ENCODE data around the gene CIAO2B. TPM values are rescaled to one million over a fixed set of nuclear protein-coding genes. Genes with fewer than 3 reads are reported as not detected.

Gene CIAO2B
- polyA plus RNA-seq, 1 donor (not counting 4 experiments of a cell fraction or from before 2014, with no cell fraction given) = 105 TPM

- Histone ChIP-seq H3K4me2 (ENCODE audit: control insufficient read depth, extremely low read depth, insufficient read depth, low read depth, low read length) (no peak overlapping the region), H3K4me1 (ENCODE audit: control insufficient read depth, extremely low read depth, insufficient read depth, low read length) (peaks cover 25% of the 10 kb centered on the region)
These were observed 34.8 kb downstream of the CIAO2B start for GRCh38 chr16:66899310-66899944.

GRCh38 chr16:66898933-66899309 is 35.3 kb downstream of the CIAO2B start:
- Histone ChIP-seq H3K9ac (ENCODE audit: control insufficient read depth, extremely low read depth, insufficient read depth, low read length) (no peak overlapping the region), H3K4me3 (ENCODE audit: control insufficient read depth in 2 of 3, extremely low read depth in 1 of 3, insufficient read depth in 2 of 3, low read depth in 1 of 3, low read length in 3 of 3) (no peak overlapping the region), H3K27ac (ENCODE audit: control insufficient read depth, insufficient read depth, low read length) (no peak overlapping the region), H4K20me1 (ENCODE audit: control insufficient read depth, extremely low read depth, insufficient read depth, low read length) (no peaks in the 10 kb centered on the region), H3K9me3 (ENCODE audit: control insufficient read depth, low read depth, low read length) (no peaks in the 10 kb centered on the region), H2AFZ (ENCODE audit: control insufficient read depth, low read length) (no peak overlapping the region), H3K36me3 (ENCODE audit: control insufficient read depth in 2 of 2, extremely low read depth in 1 of 2, insufficient read depth in 2 of 2, low read length in 2 of 2) (peaks cover 0 to 1% of the 10 kb centered on the region in 2 experiments), H3K4me1 (ENCODE audit: control insufficient read depth, extremely low read depth, insufficient read depth, low read length) (peaks cover 25% of the 10 kb centered on the region), H3K9me1 (ENCODE audit: control insufficient read depth, extremely low read depth, insufficient read depth, low read length) (no peaks in the 10 kb centered on the region), H3K4me2 (ENCODE audit: control insufficient read depth, extremely low read depth, insufficient read depth, low read depth, low read length) (no peak overlapping the region), H3K79me2 (ENCODE audit: control insufficient read depth, insufficient read depth, low read length) (no peaks in the 10 kb centered on the region), H3K27me3 (ENCODE audit: control insufficient read depth, extremely low read depth, insufficient read depth, low read length) (no peaks in the 10 kb centered on the region)
- DNase-seq (ENCODE audit: low read depth, low spot score) (no peak), FAIRE-seq (no peak)
- dilution Hi-C loops (cut with MboI; ENCODE audit: extremely low pct_ligation_motif_present, low sequenced_read_pairs) = no loop called here
- TF ChIP-seq EZH2 (IDR thresholded peaks at IDR 0.05; ENCODE audit: low read length) (no peak), CTCF (optimal IDR thresholded peaks at IDR 0.05 in 1 of 3, IDR thresholded peaks at IDR 0.05 in 1 of 3, conservative IDR thresholded peaks at IDR 0.05 in 1 of 3; ENCODE audit: extremely low read depth in 1 of 3, insufficient read depth in 2 of 3, low read length in 3 of 3) (no peak)

More at GRCh38 chr16:66899310-66899944, 34.8 kb downstream of the CIAO2B start:
- Histone ChIP-seq H3K9me3 (ENCODE audit: control insufficient read depth, low read depth, low read length) (no peaks in the 10 kb centered on the region), H2AFZ (ENCODE audit: control insufficient read depth, low read length) (no peak overlapping the region), H3K36me3 (ENCODE audit: control insufficient read depth in 2 of 2, extremely low read depth in 1 of 2, insufficient read depth in 2 of 2, low read length in 2 of 2) (no peaks in the 10 kb centered on the region), H3K27me3 (ENCODE audit: control insufficient read depth, extremely low read depth, insufficient read depth, low read length) (no peaks in the 10 kb centered on the region), H3K27ac (ENCODE audit: control insufficient read depth, insufficient read depth, low read length) (no peak overlapping the region), H3K9me1 (ENCODE audit: control insufficient read depth, extremely low read depth, insufficient read depth, low read length) (no peaks in the 10 kb centered on the region), H3K4me3 (ENCODE audit: control insufficient read depth in 2 of 3, extremely low read depth in 1 of 3, insufficient read depth in 2 of 3, low read depth in 1 of 3, low read length in 3 of 3) (no peak overlapping the region), H4K20me1 (ENCODE audit: control insufficient read depth, extremely low read depth, insufficient read depth, low read length) (no peaks in the 10 kb centered on the region), H3K79me2 (ENCODE audit: control insufficient read depth, insufficient read depth, low read length) (no peaks in the 10 kb centered on the region), H3K9ac (ENCODE audit: control insufficient read depth, extremely low read depth, insufficient read depth, low read length) (no peak overlapping the region)
- dilution Hi-C loops (cut with MboI; ENCODE audit: extremely low pct_ligation_motif_present, low sequenced_read_pairs) = no loop called here
- no peak for FAIRE-seq
- no peak for DNase-seq (ENCODE audit: low read depth, low spot score)
- TF ChIP-seq CTCF (optimal IDR thresholded peaks at IDR 0.05 in 1 of 3, IDR thresholded peaks at IDR 0.05 in 1 of 3, conservative IDR thresholded peaks at IDR 0.05 in 1 of 3; ENCODE audit: extremely low read depth in 1 of 3, insufficient read depth in 2 of 3, low read length in 3 of 3) (no peak), EZH2 (IDR thresholded peaks at IDR 0.05; ENCODE audit: low read length) (no peak)

Data from keratinocyte (primary cell).